Measurements from ENCODE around the gene GPC5. TPM values are rescaled to one million over a fixed set of nuclear protein-coding genes. Genes with fewer than 3 reads are reported as not detected.

Gene GPC5
- total RNA-seq, 1 donor from 2014 or later = 6.3 TPM

DNA sequence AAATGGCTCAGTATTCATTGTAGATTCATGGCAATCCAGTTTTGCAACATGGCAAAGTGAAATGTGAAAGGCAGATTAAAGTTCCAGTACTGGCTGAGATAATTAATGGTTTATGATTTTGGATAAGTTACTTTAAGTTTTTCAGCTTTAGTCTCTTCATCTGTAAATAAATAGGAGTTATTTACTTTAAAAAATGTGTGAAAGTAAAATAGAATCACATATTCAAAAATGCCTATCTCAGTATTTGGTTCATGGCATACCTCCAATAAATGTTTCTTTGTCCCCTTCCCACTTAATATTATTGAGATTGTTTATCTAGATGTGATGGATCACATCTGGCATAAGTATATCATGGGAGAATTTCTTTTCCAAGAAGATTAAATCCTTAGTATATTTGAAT, 426.0 kb downstream of the GPC5 start:
- Histone ChIP-seq H3K4me3 (ENCODE audit: low read length in 3 of 3) (no peak overlapping the region), H3K27me3 (ENCODE audit: control insufficient read depth in 3 of 3, insufficient read depth in 3 of 3, low read length in 3 of 3) (no peaks in the 10 kb centered on the region), H3K27ac (ENCODE audit: low read depth, low read length) (no peak overlapping the region), H3K9me3 (ENCODE audit: control insufficient read depth in 3 of 3, low read length in 3 of 3) (peaks cover 0 to 2% (median 0%) of the 10 kb centered on the region in 3 donors), H3K9ac (ENCODE audit: low read depth in 1 of 3, low read length in 3 of 3) (no peak overlapping the region), H3K4me1 (ENCODE audit: control insufficient read depth in 3 of 3, insufficient read depth in 3 of 3, low read length in 3 of 3) (no peaks in the 10 kb centered on the region), H3K36me3 (ENCODE audit: control insufficient read depth in 3 of 3, insufficient read depth in 3 of 3, low read length in 3 of 3) (no peaks in the 10 kb centered on the region)

GRCh38 chr13:91825516-91825915, 427.1 kb downstream of the GPC5 start:
- Histone ChIP-seq H3K4me1 (ENCODE audit: control insufficient read depth in 3 of 3, insufficient read depth in 3 of 3, low read length in 3 of 3) (no peaks in the 10 kb centered on the region), H3K27me3 (ENCODE audit: control insufficient read depth in 3 of 3, insufficient read depth in 3 of 3, low read length in 3 of 3) (no peaks in the 10 kb centered on the region), H3K9ac (ENCODE audit: low read depth in 1 of 3, low read length in 3 of 3) (no peak overlapping the region), H3K9me3 (ENCODE audit: control insufficient read depth in 3 of 3, low read length in 3 of 3) (peaks cover 0 to 2% (median 0%) of the 10 kb centered on the region in 3 donors), H3K4me3 (ENCODE audit: low read length in 3 of 3) (no peak overlapping the region), H3K27ac (ENCODE audit: low read depth, low read length) (no peak overlapping the region), H3K36me3 (ENCODE audit: control insufficient read depth in 3 of 3, insufficient read depth in 3 of 3, low read length in 3 of 3) (no peaks in the 10 kb centered on the region)

- Histone ChIP-seq H3K9ac (ENCODE audit: low read depth in 1 of 3, low read length in 3 of 3) (no peak overlapping the region), H3K36me3 (ENCODE audit: control insufficient read depth in 3 of 3, insufficient read depth in 3 of 3, low read length in 3 of 3) (no peaks in the 10 kb centered on the region), H3K27ac (ENCODE audit: low read depth, low read length) (no peak overlapping the region)
Observed at GRCh38 chr13:91836553-91836952, 438.1 kb downstream of the GPC5 start.

GRCh38 chr13:91845612-91846011, 447.2 kb downstream of the GPC5 start:
- Histone ChIP-seq H3K9ac (ENCODE audit: low read depth in 1 of 3, low read length in 3 of 3) (no peak overlapping the region), H3K4me1 (ENCODE audit: control insufficient read depth in 3 of 3, insufficient read depth in 3 of 3, low read length in 3 of 3) (no peaks in the 10 kb centered on the region), H3K36me3 (ENCODE audit: control insufficient read depth in 3 of 3, insufficient read depth in 3 of 3, low read length in 3 of 3) (no peaks in the 10 kb centered on the region), H3K4me3 (ENCODE audit: low read length in 3 of 3) (no peak overlapping the region), H3K27ac (ENCODE audit: low read depth, low read length) (no peak overlapping the region), H3K27me3 (ENCODE audit: control insufficient read depth in 3 of 3, insufficient read depth in 3 of 3, low read length in 3 of 3) (no peaks in the 10 kb centered on the region), H3K9me3 (ENCODE audit: control insufficient read depth in 3 of 3, low read length in 3 of 3) (no peaks in the 10 kb centered on the region)

More at GRCh38 chr13:91836553-91836952, 438.1 kb downstream of the GPC5 start:
- Histone ChIP-seq H3K27me3 (ENCODE audit: control insufficient read depth in 3 of 3, insufficient read depth in 3 of 3, low read length in 3 of 3) (no peaks in the 10 kb centered on the region), H3K4me1 (ENCODE audit: control insufficient read depth in 3 of 3, insufficient read depth in 3 of 3, low read length in 3 of 3) (no peaks in the 10 kb centered on the region), H3K9me3 (ENCODE audit: control insufficient read depth in 3 of 3, low read length in 3 of 3) (no peaks in the 10 kb centered on the region), H3K4me3 (ENCODE audit: low read length in 3 of 3) (no peak overlapping the region)

GRCh38 chr13:91863699-91864098, 465.3 kb downstream of the GPC5 start:
- no peak overlapping the region for H3K4me3 ChIP-seq (ENCODE audit: low read length in 3 of 3)
- no peaks in the 10 kb centered on the region for H3K36me3 ChIP-seq (ENCODE audit: control insufficient read depth in 3 of 3, insufficient read depth in 3 of 3, low read length in 3 of 3)
- H3K9ac ChIP-seq (ENCODE audit: low read depth in 1 of 3, low read length in 3 of 3) = no peak overlapping the region
- H3K4me1 ChIP-seq (ENCODE audit: control insufficient read depth in 3 of 3, insufficient read depth in 3 of 3, low read length in 3 of 3) = no peaks in the 10 kb centered on the region
- no peaks in the 10 kb centered on the region for H3K27me3 ChIP-seq (ENCODE audit: control insufficient read depth in 3 of 3, insufficient read depth in 3 of 3, low read length in 3 of 3)
- no peaks in the 10 kb centered on the region for H3K9me3 ChIP-seq (ENCODE audit: control insufficient read depth in 3 of 3, low read length in 3 of 3)
- no peak overlapping the region for H3K27ac ChIP-seq (ENCODE audit: low read depth, low read length)

DNA sequence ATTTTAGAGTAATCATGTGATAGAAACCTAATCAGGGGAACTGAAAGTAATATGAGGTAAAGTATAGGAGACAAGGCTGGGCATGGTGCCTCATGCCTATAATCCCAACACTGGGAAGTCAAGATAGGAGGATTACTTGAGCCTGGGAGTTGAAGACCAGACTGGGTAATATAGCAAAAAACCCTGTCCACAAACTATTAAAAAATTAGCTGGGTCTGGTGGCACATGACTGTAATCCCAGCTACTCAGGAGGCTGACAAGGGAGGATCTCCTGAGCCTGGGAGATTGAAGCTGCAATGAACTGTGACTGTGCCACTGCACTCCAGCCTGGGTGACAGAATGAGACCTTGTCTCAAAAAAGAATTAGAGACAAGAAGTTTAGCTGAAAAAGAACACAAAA, 469.9 kb downstream of the GPC5 start:
- no peaks in the 10 kb centered on the region for H3K27me3 ChIP-seq (ENCODE audit: control insufficient read depth in 3 of 3, insufficient read depth in 3 of 3, low read length in 3 of 3)
- H3K27ac ChIP-seq (ENCODE audit: low read depth, low read length) = no peak overlapping the region
- H3K9ac ChIP-seq (ENCODE audit: low read depth in 1 of 3, low read length in 3 of 3) = no peak overlapping the region
- H3K4me3 ChIP-seq (ENCODE audit: low read length in 3 of 3) = no peak overlapping the region
- H3K36me3 ChIP-seq (ENCODE audit: control insufficient read depth in 3 of 3, insufficient read depth in 3 of 3, low read length in 3 of 3) = no peaks in the 10 kb centered on the region
- no peaks in the 10 kb centered on the region for H3K4me1 ChIP-seq (ENCODE audit: control insufficient read depth in 3 of 3, insufficient read depth in 3 of 3, low read length in 3 of 3)
- no peaks in the 10 kb centered on the region for H3K9me3 ChIP-seq (ENCODE audit: control insufficient read depth in 3 of 3, low read length in 3 of 3)

DNA sequence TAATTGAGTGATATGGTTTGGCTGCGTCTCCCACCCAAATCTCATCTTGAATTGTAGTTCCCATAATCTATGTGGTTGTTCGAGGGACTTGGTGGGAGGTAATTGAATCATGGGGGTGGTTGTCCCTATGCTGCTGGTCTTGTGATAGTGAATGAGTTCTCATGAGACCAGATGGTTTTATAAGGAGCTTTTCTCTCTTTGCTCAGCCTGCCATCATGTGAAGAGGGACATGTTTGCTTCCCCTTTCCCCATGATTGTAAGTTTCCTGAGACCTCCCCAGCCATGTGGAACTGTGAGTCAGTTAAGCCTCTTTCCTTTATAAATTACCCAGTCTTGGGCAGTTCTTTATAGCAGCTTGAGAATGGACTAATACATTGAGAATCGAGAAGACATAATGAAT, 480.1 kb downstream of the GPC5 start:
- Histone ChIP-seq H3K27me3 (ENCODE audit: control insufficient read depth in 3 of 3, insufficient read depth in 3 of 3, low read length in 3 of 3) (no peaks in the 10 kb centered on the region), H3K9ac (ENCODE audit: low read depth in 1 of 3, low read length in 3 of 3) (no peak overlapping the region), H3K4me1 (ENCODE audit: control insufficient read depth in 3 of 3, insufficient read depth in 3 of 3, low read length in 3 of 3) (no peaks in the 10 kb centered on the region), H3K27ac (ENCODE audit: low read depth, low read length) (no peak overlapping the region), H3K4me3 (ENCODE audit: low read length in 3 of 3) (no peak overlapping the region), H3K36me3 (ENCODE audit: control insufficient read depth in 3 of 3, insufficient read depth in 3 of 3, low read length in 3 of 3) (no peaks in the 10 kb centered on the region), H3K9me3 (ENCODE audit: control insufficient read depth in 3 of 3, low read length in 3 of 3) (no peaks in the 10 kb centered on the region)

- H3K27ac ChIP-seq (ENCODE audit: low read depth, low read length) = no peak overlapping the region
Observed at GRCh38 chr13:91879360-91879759, 480.9 kb downstream of the GPC5 start.

DNA sequence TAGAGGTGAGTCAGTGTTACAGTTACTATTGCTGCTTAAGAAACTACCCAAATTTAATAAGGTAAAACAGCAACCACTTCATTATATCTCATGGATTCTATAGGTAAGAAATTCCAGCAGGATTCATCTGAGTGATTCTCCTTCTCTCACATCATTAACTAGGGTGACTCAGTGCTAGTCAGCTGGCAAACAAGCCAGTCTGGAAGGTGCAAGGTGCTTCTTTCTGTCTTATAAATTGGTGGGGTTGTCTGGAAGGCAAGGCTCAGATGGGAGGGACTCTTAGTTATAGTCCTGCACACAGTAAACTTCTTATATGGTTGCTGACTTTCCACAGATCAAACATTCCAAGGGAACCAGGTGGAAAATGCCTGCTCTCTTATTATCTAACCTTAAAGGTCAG, 484.5 kb downstream of the GPC5 start:
- H3K27me3 ChIP-seq (ENCODE audit: control insufficient read depth in 3 of 3, insufficient read depth in 3 of 3, low read length in 3 of 3) = no peaks in the 10 kb centered on the region
- no peaks in the 10 kb centered on the region for H3K4me1 ChIP-seq (ENCODE audit: control insufficient read depth in 3 of 3, insufficient read depth in 3 of 3, low read length in 3 of 3)
- no peaks in the 10 kb centered on the region for H3K36me3 ChIP-seq (ENCODE audit: control insufficient read depth in 3 of 3, insufficient read depth in 3 of 3, low read length in 3 of 3)
- H3K4me3 ChIP-seq (ENCODE audit: low read length in 3 of 3) = no peak overlapping the region
- H3K27ac ChIP-seq (ENCODE audit: low read depth, low read length) = no peak overlapping the region
- H3K9ac ChIP-seq (ENCODE audit: low read depth in 1 of 3, low read length in 3 of 3) = no peak overlapping the region
- H3K9me3 ChIP-seq (ENCODE audit: control insufficient read depth in 3 of 3, low read length in 3 of 3) = no peaks in the 10 kb centered on the region

More at GRCh38 chr13:91879360-91879759, 480.9 kb downstream of the GPC5 start:
- Histone ChIP-seq H3K4me1 (ENCODE audit: control insufficient read depth in 3 of 3, insufficient read depth in 3 of 3, low read length in 3 of 3) (no peaks in the 10 kb centered on the region), H3K36me3 (ENCODE audit: control insufficient read depth in 3 of 3, insufficient read depth in 3 of 3, low read length in 3 of 3) (no peaks in the 10 kb centered on the region), H3K9ac (ENCODE audit: low read depth in 1 of 3, low read length in 3 of 3) (no peak overlapping the region), H3K27me3 (ENCODE audit: control insufficient read depth in 3 of 3, insufficient read depth in 3 of 3, low read length in 3 of 3) (no peaks in the 10 kb centered on the region), H3K9me3 (ENCODE audit: control insufficient read depth in 3 of 3, low read length in 3 of 3) (no peaks in the 10 kb centered on the region), H3K4me3 (ENCODE audit: low read length in 3 of 3) (no peak overlapping the region)

GRCh38 chr13:91889641-91890040, 491.2 kb downstream of the GPC5 start:
- no peaks in the 10 kb centered on the region for H3K4me1 ChIP-seq (ENCODE audit: control insufficient read depth in 3 of 3, insufficient read depth in 3 of 3, low read length in 3 of 3)
- H3K9ac ChIP-seq (ENCODE audit: low read depth in 1 of 3, low read length in 3 of 3) = no peak overlapping the region
- no peak overlapping the region for H3K4me3 ChIP-seq (ENCODE audit: low read length in 3 of 3)
- H3K27me3 ChIP-seq (ENCODE audit: control insufficient read depth in 3 of 3, insufficient read depth in 3 of 3, low read length in 3 of 3) = no peaks in the 10 kb centered on the region
- H3K27ac ChIP-seq (ENCODE audit: low read depth, low read length) = no peak overlapping the region
- no peaks in the 10 kb centered on the region for H3K36me3 ChIP-seq (ENCODE audit: control insufficient read depth in 3 of 3, insufficient read depth in 3 of 3, low read length in 3 of 3)
- peaks cover 0 to 3% (median 0%) of the 10 kb centered on the region in 3 donors for H3K9me3 ChIP-seq (ENCODE audit: control insufficient read depth in 3 of 3, low read length in 3 of 3)

- H3K9me3 ChIP-seq (ENCODE audit: control insufficient read depth in 3 of 3, low read length in 3 of 3) = peaks cover 0 to 3% (median 0%) of the 10 kb centered on the region in 3 donors
- H3K4me1 ChIP-seq (ENCODE audit: control insufficient read depth in 3 of 3, insufficient read depth in 3 of 3, low read length in 3 of 3) = no peaks in the 10 kb centered on the region
- no peak overlapping the region for H3K27ac ChIP-seq (ENCODE audit: low read depth, low read length)
- H3K27me3 ChIP-seq (ENCODE audit: control insufficient read depth in 3 of 3, insufficient read depth in 3 of 3, low read length in 3 of 3) = no peaks in the 10 kb centered on the region
- H3K9ac ChIP-seq (ENCODE audit: low read depth in 1 of 3, low read length in 3 of 3) = no peak overlapping the region
- H3K4me3 ChIP-seq (ENCODE audit: low read length in 3 of 3) = no peak overlapping the region
- H3K36me3 ChIP-seq (ENCODE audit: control insufficient read depth in 3 of 3, insufficient read depth in 3 of 3, low read length in 3 of 3) = no peaks in the 10 kb centered on the region
Observed at GRCh38 chr13:91891141-91891540, 492.7 kb downstream of the GPC5 start.

Data from skeletal muscle tissue (tissue), 4 donors.